ENCODE results near the gene EPS8L1.
"Not testable (repeated sequence)": the region's sequence is repeated elsewhere in the genome, so short reads cannot be mapped to it uniquely, and the experiment has no call there.

Gene EPS8L1

DNA sequence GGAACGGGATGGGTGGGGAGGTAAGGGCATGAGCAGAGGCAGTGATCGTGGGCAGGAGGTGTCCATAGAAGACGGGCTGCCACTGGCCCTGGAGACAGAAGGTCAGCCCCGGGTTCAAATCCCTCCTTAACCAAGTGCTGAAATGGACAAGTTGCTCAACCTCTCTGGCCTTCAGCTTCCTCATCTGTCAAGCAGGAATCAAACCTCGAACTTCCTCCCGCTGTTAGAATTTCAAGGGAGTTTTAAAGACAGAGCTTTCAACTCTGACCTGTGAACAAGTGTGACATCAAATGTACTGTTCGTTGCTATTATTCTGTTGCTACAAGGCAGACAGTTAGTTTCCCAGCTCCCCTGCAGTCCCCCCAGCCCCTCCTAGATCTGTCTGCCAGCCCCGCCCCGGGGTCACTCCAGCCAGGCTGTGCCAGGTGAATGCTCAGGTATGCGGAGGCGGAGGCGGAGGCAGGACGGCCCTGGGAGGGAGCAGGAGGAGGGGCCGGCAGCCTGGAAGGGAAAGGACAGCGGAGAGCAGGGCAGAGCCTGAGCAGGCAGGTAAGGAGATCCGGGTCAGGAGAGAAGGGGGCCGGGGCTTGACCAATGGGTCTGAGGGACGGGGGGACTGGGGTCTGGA lies at the start of gene EPS8L1:
EPS8L1 (plus strand) TSS at position 499 of the 628 bp plus-strand sequence. CDS start 576 bp downstream, outside the sequence.
- no peak for DNase-seq (ENCODE audit: low read depth, low spot score)

DNA sequence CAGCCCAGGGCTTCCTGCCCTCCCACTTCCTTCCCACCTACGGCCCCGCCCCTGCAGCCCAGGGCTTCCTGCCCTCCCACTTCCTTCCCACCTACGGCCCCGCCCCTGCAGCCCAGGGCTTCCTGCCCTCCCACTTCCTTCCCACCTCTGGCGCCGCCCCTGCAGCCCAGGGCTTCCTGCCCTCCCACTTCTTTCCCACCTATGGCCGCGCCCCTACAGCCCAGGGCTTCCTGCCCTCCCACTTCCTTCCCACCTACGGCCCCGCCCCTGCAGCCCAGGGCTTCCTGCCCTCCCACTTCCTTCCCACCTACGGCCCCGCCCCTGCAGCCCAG lies 48.6 kb upstream of the EPS8L1 start:
- not testable (repeated sequence) for DNase-seq (ENCODE audit: low read depth, low spot score)

DNA sequence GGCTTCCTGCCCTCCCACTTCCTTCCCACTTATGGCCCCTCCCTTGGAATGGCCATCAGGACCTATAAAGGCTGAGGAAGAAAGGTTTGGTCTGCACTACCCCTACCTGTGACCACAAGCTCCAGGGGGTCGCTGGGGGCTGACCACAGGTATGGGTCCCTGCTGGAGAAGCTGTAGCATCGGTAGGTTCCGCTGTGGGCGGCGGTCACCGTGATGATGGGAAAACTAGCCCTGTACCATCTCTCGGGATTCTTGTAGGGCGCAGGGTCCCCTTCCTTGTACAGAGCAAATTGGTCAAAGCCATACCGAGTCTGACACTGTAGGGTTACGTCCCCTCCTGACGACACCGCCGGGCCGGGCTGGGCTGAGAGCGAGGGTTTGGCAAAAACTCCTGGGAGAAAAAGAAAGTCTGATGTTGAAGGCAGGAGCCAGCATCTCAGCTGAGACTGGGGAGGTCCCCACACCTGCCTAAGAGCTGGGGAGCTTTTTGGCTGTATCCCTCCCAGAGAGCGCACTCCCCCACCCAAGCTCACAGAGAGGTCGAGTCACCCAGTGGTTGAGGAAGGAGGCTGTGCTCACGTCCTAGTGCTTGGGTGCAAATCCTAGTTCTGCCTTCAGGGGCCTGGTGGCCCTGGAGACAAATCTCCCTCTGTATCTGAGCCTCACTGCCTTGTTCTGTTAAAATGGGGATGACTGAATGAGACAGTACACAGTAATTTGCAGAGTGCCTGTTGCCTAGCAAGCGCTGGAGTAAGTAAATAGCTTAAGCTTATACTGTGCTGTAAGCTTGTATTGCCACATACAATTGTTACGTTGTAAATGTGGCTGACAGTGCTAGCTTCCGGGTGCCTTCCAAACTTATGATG lies 48.0 kb upstream of the EPS8L1 start:
- DNase-seq (ENCODE audit: low read depth, low spot score): no peak

DNA sequence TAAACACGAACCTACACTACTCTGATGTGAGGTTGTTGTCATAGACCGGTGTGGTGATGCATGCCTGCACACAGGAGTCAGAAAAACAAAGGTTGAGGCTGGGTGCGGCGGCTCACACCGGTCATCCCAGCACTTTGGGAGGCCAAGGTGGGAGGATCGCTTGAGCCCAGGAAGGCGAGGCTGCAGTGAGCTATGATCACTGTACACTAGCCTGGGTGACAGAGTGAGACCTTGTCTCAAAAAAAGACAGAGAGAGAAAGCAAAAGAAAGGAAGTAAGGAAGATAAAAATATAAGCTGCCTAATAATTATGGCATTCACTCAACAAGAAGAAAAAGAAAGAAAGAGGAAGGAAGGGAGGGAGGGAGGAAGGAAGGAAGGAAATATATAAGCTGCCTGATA lies 46.9 kb upstream of the EPS8L1 start:
- no peak for DNase-seq (ENCODE audit: low read depth, low spot score)

DNA sequence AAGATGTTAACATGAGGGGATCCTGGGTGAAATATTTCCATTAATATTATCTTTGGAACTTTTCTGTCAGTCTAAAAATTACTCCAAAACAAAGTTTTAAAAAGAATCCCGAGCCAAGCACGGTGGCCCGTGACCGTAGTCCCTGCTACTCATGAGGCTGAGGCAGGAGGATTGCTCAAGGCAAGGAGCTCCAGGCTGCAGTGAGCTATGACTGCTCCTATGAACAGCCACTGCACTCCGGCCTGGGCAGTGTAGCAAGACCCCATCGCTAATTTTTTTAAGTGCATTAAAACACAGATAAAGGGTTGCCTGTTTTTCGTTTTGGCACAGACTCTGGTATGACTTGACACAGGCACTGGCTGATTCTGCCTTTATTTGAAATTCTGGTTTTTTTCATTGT lies 44.5 kb upstream of the EPS8L1 start:
- DNase-seq (ENCODE audit: low read depth, low spot score): no peak

DNA sequence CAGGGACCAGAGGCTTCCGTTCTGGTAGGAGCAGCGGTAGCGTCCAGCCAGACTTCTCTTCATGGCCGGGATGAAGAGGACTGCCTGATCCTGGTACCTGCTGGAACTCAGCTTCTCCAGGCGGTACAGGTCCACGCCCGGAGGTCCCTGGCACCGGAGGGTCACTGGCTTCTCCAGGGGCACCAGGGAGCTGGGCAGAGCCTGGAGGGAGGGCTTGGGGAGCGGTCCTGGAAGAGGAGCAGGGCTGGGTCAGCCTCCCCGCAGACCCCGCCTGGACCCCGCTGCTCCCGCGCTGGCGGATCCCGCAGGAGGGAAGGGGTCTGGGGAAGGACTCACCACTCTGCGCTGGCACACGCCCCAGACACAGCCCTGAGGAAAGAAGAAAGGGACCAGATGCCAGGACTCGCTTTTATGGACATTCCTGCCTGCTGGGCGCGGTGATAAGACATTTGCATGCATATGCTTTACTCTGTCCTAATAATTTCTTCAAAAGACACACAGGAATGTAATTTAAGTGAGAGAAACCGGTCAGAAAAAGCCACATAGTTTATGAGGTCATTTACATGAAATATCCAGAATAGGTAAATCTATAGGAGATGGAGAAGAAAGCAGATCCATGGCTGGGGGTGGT lies 43.4 kb upstream of the EPS8L1 start:
- no peak for DNase-seq (ENCODE audit: low read depth, low spot score)

DNA sequence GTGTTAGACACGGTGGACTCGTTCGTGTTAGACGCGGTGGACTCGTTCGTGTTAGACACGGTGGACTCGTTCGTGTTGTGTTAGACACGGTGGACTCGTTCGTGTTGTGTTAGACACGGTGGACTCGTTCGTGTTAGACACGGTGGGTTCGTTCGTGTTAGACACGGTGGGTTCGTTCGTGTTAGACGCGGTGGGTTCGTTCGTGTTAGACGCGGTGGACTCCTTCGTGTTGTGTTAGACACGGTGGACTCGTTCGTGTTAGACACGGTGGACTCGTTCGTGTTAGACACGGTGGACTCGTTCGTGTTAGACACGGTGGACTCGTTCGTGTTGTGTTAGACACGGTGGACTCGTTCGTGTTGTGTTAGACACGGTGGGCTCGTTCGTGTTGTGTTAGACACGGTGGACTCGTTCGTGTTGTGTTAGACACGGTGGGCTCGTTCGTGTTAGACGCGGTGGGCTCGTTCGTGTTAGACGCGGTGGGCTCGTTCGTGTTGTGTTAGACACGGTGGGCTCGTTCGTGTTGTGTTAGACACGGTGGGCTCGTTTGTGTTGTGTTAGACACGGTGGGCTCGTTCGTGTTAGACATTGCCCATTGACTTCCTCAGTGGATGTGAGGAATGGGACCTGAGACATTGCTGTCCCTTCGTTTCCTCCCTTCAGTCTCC lies 42.6 kb upstream of the EPS8L1 start:
- not testable (repeated sequence) for DNase-seq (ENCODE audit: low read depth, low spot score)

DNA sequence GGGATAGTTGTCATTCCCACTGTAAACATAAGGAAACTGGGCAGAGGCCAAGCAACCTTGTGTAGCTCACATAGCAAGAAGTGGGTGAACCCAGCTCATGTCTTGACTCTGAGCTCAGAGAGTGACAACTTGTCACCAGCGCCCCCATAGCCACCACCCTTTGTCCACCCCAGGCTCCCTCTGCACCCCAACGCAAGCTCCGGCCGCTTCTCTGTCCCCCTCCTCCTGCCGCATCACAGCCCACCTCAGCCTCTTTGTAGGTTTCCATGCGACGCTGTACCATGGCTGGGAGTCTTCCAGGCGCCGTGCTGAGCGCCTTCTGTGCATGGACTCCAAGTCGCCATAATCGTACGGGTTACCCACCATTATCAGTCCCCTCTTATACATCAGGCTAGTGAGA lies 40.9 kb upstream of the EPS8L1 start:
- DNase-seq (ENCODE audit: low read depth, low spot score): no peak

DNA sequence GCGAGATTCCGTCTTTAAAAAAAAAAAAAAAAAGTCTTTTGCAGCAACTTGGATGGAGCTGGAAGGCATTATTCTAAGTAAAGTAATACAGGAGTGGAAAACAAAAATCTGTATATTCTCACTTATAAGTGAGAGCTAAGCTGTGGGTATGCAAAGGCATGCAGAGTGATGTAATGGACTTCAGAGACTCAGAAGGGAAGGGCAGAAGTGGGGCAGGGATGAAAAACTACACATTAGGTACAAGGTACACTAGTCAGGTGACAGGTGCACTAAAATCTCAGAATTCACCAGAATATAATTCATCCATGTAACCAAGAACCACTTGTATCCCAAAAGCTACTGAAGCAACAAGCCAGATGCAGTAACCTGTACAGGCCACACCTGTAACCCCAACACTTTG lies 39.6 kb upstream of the EPS8L1 start:
- no peak for DNase-seq (ENCODE audit: low read depth, low spot score)

DNA sequence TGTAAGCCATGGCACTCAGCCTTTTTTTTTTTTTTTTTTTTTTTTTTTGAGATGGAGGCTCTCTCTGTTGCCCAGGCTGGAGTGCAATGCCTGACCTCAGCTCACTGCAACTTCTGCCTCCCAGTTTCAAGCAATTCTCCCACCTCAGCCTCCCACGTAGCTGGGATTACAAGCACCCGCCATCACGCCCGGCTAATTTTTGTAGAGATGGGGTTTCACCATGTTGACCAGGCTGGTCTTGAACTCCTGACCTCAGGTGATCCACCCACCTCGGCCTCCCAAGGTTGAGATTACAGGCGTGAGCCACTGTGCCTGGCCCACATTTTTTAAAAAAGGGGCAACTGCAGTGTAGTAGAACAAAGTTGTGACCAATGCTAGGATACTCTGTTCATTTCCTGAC lies 38.1 kb upstream of the EPS8L1 start:
- not testable (repeated sequence) for DNase-seq (ENCODE audit: low read depth, low spot score)

DNA sequence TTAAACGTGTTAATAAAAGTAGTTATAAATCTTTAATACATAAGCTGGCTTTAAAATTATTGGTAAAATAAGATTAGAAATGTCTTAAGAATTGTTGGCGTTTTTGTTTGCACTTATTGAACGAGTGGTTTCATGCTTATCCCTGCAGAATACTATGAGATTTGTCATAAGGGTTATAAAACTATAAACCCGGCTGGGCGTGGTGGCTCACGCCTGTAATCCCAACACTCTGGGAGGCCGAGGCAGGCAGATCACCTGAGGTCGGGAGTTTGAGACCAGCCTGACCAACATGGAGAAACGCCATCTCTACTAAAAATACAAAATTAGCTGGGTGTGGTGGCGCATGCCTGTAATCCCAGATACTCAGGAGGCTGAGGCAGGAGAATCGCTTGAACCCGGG lies 35.0 kb upstream of the EPS8L1 start:
- not testable (repeated sequence) for DNase-seq (ENCODE audit: low read depth, low spot score)

DNA sequence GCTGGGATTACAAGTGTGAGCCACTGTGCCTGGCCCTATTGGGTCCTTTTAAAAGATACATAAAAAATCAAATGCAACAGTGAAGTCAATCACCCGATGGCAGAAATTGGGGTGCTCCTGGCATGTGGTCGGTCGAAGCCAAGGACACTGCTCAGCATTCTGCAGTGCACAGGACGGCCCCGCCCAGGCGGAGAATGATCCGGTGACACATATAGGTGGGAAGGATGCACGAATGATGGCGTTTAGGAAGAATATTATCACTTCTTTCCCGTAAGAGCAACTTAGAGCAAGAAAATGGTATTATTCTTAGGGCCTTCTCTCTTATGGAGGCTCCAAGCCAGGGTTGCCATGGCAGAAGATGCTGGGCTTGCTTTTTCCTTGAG lies 34.4 kb upstream of the EPS8L1 start:
- DNase-seq (ENCODE audit: low read depth, low spot score): no peak

DNA sequence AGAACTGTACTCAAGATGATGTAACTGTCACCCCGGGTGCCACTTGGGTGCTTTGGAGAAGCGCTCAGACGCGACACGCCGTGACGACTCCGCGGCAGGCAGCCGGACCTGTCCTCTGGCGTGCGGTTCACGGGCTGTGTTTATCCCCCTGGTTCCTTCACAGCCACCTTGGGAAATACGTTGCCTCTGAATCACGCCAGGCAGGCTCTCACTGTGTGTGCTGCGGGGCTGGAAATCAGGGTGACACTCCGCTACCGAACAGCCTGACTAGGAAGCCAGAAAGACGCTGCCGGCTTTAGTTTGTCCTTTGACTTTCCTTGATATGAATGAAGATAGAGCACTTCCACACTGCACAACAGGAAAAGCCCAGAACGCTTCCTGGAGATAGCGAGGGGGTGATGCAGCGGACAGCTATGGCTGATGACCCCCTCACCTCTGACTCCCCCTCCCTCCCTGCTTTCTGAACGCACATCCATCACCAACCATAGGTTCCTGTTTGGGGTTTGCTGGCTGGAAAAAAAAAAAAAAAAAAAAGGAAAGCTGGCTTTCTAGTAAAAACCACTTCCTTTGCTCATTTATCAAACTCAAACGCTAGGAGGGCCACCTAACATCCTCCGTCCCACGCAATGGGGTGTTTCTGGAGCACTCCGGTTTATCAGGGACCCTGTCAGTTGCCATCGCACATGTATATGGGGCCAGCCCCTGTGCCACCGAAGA lies 33.9 kb upstream of the EPS8L1 start:
- no peak for DNase-seq (ENCODE audit: low read depth, low spot score)

DNA sequence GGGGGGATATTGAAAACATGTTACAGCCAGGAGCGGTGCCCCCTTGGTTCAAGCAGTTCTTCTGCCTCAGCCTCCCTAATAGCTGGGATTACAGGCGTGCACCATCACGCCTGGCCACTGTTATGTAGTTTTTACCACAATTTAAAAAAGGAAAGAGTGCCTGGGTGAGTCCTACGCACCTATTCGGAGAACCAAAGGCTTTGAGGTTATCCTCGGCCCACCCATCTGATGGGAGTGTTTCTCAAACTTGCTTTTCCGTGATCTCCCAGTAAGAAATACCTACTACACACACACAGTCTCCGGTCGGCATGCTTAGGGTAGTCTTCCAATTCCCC lies 33.4 kb upstream of the EPS8L1 start:
- no peak for DNase-seq (ENCODE audit: low read depth, low spot score)

DNA sequence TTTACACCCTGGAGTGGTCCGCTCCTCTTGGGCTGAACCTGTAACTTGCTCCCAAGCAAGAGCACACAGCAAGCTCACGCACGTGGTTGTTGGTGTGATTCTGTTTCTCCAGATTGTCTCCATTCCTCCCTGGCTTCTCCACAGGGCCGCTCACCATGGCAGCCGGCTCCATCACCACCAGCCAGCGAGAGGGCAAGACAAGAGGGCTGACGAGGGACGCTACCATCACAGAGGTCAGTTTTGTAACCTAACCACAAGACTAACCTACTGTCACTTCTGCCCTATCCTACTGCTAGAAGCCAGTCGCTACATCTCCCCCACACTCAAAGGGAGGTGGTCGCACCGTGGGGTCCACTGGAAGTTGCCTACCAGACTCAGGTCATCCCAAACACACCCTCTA lies 33.0 kb upstream of the EPS8L1 start:
- no peak for DNase-seq (ENCODE audit: low read depth, low spot score)

DNA sequence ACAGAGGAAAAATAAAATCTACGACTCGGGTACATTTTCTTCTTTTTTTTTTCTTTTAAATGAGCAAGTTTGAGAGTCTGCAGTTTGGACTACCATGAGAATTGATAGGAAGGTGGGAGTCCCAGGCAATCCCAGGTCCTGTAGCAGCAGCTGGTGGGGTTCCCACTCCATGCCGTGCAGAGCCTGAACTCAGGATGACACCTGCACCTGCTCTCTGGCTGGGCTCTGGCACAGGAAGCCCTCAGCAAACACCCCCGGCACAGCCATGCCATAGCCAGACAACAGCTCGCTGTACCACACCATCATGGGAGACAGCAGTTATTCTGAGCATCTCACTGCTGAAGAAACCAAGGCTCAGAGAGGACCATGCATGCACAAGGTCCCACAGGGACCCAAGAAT lies 31.4 kb upstream of the EPS8L1 start:
- DNase-seq (ENCODE audit: low read depth, low spot score): no peak

DNA sequence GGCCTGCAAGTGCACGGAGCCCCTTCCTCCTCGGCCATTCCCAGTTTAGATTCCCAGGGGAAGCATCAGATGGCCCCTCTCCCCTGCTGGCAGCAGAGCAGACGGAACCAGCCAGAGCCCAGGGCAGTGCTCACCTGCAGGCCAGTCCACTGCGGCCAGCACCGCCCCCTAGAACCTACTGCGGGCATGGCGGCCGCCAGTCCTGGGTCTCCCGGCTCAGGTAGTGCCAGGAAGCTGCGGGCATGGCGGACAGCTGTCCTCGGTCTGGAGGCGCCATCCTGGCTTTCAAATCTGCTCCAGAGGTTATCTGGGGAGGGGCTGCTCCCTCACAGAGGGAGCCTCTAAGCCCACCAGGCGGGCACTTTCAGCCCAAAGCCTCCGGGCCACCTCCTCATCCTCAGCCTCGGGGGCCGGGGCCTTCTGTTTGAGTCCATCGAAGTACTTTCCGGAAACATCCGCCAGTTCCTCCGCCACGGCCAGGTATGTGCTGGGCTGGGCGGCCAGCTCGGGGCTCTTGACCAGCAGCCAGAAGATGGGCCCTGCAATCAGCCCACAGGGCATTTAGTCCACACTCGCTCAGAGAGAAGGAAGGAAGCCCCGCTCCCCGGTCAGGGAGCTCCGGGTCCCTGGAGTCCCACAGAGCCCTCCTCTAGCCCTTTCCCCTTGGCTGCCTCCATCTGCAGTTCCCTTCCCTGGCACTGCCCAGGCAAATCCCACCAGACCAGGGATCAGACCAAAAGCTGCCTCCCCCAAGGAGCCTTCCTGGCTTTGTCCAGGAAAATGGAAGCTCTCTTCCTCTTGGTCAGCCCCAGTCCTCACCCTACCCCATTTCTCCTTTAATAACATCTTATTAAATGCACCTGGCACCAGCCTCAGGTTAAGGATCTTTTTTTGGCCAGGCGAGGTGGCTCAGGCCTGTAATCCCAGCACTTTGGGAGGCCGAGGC lies 30.6 kb upstream of the EPS8L1 start:
- DNase-seq (ENCODE audit: low read depth, low spot score): no peak

DNA sequence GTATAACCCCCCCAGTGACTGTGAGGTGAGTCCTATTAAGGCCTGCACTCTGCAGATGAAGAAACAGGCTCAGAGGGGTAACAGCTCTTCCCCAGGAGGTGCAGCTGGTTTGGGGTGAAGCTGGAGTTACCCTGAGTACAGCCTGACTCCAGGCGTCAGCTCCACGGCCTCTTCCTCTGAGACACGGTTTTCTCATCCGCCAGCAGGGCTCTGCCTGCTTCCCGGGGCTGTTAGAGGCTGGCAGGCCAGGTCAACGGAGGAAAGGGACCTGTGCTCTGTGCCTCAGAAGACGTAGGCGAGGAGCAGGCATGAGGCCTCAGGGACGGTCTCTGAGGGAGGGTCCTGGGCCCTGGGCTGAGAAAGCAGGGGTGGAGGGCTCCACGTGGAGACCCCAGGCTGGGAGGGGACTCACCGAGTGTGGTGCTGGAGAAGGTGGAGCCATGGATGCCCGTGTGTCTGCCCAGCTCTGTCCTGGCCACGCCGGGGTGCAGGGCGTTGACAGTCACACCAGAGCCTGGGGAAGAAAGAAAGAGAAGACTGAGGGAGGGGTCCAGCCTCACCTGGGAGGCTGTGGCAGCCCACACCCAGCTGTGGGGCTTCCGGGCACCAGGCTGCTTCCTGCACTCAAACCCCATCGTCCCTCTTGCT lies 28.6 kb upstream of the EPS8L1 start:
- DNase-seq (ENCODE audit: low read depth, low spot score): no peak

DNA sequence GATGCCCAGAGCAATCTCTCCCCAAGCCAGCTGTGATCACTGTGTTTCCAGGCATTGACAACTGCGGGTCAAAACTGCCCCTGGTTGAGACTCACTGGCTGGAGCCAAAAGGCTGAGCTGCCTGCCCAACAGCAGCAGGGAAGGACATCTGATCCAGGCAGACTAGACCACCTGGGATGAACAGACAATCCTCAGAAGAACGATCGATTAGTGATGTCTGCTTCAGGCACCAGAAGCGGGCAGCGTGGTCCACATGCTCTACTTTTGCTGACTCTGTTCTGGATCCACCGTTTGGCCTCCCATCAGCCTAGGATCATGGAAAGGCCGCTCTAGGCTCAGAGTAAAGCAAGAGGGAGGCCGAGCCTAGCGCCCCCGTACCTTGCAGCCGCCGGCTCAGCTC lies 27.7 kb upstream of the EPS8L1 start:
- DNase-seq (ENCODE audit: low read depth, low spot score): no peak

DNA sequence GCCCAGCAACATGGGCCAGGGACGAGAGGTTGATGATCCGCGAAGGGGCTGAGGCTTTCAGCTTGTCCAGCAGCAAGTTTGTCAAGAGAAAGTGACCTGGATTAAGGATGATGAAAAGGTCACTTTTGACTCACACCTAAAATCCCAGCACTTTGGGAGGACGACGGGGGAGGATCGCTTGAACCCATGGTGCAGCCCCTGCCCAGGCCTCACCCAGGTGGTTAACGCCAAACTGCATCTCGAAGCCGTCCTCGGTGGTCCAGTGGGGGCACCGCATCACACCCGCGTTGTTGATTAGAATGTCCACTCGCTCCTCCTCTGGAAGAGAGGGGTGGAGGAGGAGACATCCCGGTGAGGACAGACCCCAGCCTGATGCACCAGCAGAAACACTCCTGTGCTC lies 27.2 kb upstream of the EPS8L1 start:
- no peak for DNase-seq (ENCODE audit: low read depth, low spot score)
